GM21423 (cell line): ENCODE results near the gene ADAMTS18.
"Not testable (repeated sequence)": the region's sequence is repeated elsewhere in the genome, so short reads cannot be mapped to it uniquely, and the experiment has no call there.

ENCODE experiments used
- ATAC-seq: cut with Tn5 transposase; IDR thresholded peaks from one replicate; pipeline ENCODE4 v1.9.1; 2021; ENCODE audit warnings: mild to moderate bottlenecking, moderate library complexity; ENCODE audit not compliant: unreplicated experiment

Gene ADAMTS18

GRCh38 chr16:77434530-77435271 is at the start of gene ADAMTS18:
Gene ADAMTS18 (minus strand): TSS chr16:77435034. CDS start chr16:77434695, 339 bp downstream.
- no peak for ATAC-seq

- ATAC-seq = no peak
Measured at GRCh38 chr16:77480681-77481315, 46.0 kb upstream of the ADAMTS18 start.

GRCh38 chr16:77472262-77472661 is 37.4 kb upstream of the ADAMTS18 start:
- ATAC-seq = no peak

GRCh38 chr16:77470851-77471250 is 36.0 kb upstream of the ADAMTS18 start:
- no peak for ATAC-seq

DNA sequence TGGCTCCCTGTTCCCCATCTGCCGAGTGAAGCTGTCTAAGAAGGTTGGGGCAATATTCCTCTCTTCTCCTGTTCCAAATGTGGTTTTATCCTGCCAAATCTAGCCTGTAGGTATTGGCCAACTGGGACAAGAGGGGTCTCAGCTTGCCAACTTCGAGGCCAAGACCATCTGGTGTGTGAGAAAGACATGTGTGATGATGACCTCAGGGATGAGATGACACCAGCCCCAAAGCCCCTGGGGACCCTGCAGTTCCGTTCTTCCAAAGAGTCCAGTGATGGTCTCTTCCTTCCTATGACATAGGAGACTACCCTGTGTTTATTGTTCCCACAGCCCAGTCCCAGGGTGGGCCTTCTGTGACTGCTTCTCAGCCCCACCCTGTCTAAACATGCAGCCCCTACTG is 34.8 kb upstream of the ADAMTS18 start:
- ATAC-seq = no peak

GRCh38 chr16:77468831-77469230 is 34.0 kb upstream of the ADAMTS18 start:
- no peak for ATAC-seq

- no peak for ATAC-seq
Measured at GRCh38 chr16:77467821-77468335, 33.0 kb upstream of the ADAMTS18 start.

- not testable (repeated sequence) for ATAC-seq
Measured at GRCh38 chr16:77463659-77464058, 28.8 kb upstream of the ADAMTS18 start.

DNA sequence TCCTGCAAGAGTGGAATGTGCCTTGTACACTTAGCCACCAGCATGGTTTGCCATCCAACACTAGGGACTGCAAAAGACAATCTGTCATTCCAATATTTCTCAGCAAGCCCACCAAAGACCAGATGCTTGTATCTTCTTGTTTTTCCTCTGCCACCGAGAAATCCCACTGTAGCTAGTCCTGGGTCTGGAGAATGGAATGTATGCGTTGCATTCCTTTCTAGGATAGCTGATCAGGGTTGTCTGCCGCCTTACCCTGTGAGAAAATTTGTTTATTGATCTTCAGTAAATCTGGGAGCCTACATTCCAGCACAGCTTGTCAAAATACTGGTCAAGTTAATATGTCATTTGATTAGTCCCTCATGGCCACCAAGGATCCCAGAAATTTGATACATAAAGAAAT is 28.1 kb upstream of the ADAMTS18 start:
- ATAC-seq = no peak

- no peak for ATAC-seq
Measured at GRCh38 chr16:77459534-77460254, 24.9 kb upstream of the ADAMTS18 start.

DNA sequence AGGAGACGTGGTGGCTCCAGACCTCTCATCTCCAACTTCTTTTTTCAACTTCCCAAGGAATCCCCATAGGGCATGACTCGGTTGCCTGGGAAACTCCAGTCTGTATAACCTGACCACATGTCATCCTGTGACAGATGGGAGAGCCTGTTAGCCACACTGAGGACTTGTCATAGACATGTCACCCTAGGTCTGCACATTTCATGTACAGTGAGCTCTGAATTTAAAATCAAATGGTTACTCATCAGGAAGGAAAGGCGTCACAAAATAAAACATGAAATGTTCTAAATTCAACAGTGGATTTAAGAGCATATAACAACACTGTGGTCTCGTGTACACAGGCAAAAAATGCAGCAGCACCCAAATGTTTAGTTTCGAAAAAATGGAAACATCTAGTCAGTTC is 22.2 kb upstream of the ADAMTS18 start:
- ATAC-seq = no peak

GRCh38 chr16:77452243-77452642 is 17.4 kb upstream of the ADAMTS18 start:
- ATAC-seq = no peak

DNA sequence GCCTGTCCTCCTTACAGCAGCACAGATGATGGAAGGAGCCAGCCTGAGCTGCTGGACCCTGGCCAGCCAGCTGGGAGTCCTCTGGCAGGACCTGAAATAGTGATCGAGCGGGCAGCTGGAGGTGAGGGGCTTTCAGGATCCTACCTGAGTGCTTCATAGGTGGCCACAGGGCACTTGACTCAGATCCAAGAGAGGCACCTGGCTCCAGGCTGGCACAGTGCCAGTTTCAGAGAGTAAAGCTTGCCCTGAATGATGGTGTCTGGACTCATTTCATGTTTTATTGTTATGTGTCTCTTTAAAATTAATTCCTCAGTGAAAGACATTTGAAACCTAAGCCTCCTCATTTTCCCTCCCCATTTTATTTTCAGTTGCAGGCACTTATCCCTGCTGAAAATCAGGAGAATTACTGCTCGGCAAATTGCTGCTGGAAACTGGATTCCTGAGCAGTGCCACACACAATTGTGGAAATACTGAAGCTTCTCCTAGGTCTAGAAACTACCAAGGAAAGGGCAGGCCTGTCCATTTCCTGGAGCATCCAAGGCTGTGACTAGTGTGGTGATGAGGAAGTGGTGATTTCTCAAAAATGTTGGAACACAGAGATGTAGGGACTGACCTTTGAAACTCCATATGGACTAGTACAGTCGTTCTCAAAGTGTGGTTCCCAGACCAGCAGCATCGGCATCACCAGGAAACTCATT is 16.1 kb upstream of the ADAMTS18 start:
- no peak for ATAC-seq

DNA sequence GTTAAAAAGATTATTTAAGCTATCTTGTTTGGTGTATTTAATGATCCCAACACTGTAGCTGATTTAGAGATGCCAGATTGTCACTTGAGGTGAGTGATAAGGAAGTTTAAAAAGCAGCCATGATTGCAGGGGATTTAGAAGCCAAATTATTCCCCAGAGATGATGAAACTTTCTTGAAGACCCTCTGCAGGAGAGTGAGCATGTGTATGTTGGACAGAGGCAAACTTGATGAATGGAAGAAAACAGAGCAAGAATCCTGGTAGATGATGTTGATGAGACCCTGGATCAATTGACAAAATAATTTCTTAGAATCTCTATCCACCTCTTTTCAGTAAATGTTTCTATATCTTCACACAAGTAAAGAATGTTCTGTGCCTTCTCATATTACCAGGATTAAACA is 14.4 kb upstream of the ADAMTS18 start:
- ATAC-seq = no peak

GRCh38 chr16:77445324-77445723 is 10.5 kb upstream of the ADAMTS18 start:
- ATAC-seq = no peak

DNA sequence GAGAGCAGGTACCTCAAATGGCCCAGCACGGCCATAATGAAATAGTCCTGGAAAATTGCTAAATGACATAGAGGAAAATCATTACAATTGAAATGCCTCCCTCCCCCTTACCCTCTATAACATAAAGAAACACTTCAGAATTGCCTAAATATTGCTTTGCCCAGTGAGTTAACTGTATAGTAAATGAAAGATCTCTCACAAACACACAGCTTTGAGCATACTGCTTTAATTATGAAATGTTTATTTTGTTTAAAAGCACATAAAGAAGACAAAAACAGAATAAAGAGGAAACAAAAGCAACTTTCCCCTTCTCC is 9.3 kb upstream of the ADAMTS18 start:
- ATAC-seq = no peak

DNA sequence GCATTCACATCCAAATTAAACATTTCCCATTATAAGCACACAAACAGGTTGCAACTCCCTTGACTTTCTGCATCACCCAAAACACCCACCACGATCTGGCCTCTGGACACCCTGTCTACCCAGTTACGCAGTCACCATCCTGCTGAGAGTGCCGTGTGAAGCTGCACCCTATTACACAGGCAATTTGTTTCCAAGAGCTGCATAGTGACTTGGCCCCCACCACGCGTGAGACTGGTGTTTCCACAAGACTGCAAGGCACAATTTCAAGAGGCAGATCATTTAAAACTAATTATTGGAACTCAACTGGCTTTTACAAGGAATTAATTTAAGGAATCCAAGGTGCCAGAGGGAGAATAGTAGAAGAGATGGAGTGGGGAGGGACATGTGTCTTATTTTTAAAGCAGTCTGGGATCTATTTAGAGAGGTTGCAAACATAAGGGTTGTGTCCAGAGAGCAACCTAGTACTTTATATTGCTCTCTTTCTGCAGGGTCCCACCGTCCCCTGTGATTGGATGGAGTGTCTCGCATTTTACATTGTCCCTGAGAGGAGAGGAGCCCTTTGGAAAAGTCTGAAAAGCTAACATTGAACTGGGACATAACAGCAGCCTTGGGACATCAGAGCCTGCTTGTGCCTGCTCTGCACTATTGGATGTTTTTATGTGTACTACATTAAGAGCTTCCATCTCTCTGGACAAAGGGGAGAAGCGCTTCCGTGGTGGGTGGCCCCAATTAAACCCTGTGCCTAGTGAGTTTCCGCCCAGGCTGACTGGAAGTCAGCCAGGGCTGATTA is 8.7 kb upstream of the ADAMTS18 start:
- no peak for ATAC-seq

DNA sequence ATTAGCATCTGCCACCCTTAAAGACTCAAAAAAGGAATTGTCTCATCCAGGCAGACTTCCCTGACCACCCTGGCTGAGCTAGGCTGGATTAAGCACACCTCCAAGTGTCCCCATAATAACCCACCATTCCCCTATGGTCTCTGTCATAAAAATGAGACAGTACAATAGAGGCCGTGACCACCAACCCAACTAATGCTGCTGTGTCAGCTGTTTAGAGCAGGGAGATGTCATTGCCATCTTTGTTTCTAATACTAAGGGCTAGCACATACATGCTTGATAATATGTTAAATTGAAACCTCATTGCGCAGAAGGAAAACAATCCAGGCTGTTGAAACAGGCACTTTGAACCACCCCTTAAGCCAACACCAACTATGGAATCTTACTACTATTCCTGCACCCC is 7.2 kb upstream of the ADAMTS18 start:
- no peak for ATAC-seq

DNA sequence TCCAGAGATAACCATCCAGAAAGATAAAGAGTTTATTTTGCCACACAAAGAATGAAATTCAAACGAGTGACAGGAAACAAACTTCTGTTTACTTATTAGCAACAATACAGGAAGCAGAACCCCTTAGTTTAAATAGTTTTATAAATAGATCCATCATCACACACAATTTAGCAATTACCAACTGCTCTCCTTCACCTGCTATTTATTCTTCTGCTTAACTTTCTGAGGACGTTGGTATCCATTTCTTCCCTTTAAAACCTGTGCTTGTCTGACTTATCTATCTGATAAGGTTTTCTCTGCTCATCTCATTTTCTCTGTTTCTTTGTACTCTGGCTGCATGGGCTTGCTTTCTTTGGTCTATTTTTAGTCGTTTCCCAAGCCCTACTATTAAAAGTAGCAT is 4.3 kb upstream of the ADAMTS18 start:
- no peak for ATAC-seq

GRCh38 chr16:77437859-77438258 is 3.0 kb upstream of the ADAMTS18 start:
- no peak for ATAC-seq
